ENCODE measurements around the gene STH. TPM values are rescaled to one million over a fixed set of nuclear protein-coding genes. Genes with fewer than 3 reads are reported as not detected.

The STH gene
- total and polyA plus RNA-seq, 9 of the 15 experiments (the other 6 are each of a cell fraction or from before 2014, with no cell fraction given), result not detected

- in situ Hi-C loops (cut with MboI), result no loop called here
- Histone ChIP-seq H3K27me3 (ENCODE audit: control insufficient read depth in 2 of 2, insufficient read depth in 2 of 2, low read length in 2 of 2) (peaks cover 6 to 33% of the 10 kb centered on the region in 2 experiments), H3K4me2 (ENCODE audit: insufficient read depth, low read length) (no peak overlapping the region), H2AFZ (ENCODE audit: low read depth, low read length) (0 out of 2 replicates have a peak overlapping the region, but pooled peaks have one; percentile 8), H3K9ac (ENCODE audit: insufficient read depth in 1 of 2, low read depth in 2 of 2, low read length in 2 of 2) (no peak overlapping the region), H3K27ac (ENCODE audit: extremely low read depth, low read depth, low read length) (no peak overlapping the region), H4K20me1 (replicated peaks; ENCODE audit: control insufficient read depth, insufficient read depth, low read length) (no peaks in the 10 kb centered on the region), H3K4me1 (replicated peaks in 1 of 2; ENCODE audit: control insufficient read depth in 2 of 2, insufficient read depth in 2 of 2, low read length in 2 of 2) (peaks cover 3 to 8% of the 10 kb centered on the region in 2 experiments; a peak in 2 of 5 replicates), H3K4me3 (no peak overlapping the region), H3K79me2 (ENCODE audit: control insufficient read depth, insufficient read depth, low read length) (no peaks in the 10 kb centered on the region), H3K36me3 (ENCODE audit: control insufficient read depth, insufficient read depth, low read length) (no peaks in the 10 kb centered on the region), H3K9me3 (replicated peaks; ENCODE audit: control insufficient read depth, insufficient read depth, low read depth, low read length) (no peaks in the 10 kb centered on the region), H3K9me1 (ENCODE audit: control insufficient read depth, insufficient read depth, low read length) (no peaks in the 10 kb centered on the region)
- no peak for ATAC-seq
- no peak for DNase-seq (ENCODE audit: extremely low read depth in 1 of 4, low spot score in 3 of 4)
- no peak for FAIRE-seq
- ChIA-PET CTCF (ENCODE audit: low intra/inter-chr PET ratio) (no interaction called here), POLR2A (interaction anchor here (0.6 to 1.5 kb wide), 4 partner anchors 13 to 82 kb away, joined by 3 to 5 read pairs (median 4); no protein-coding TSS in a partner anchor)
- TF ChIP-seq ATF3 (IDR thresholded peaks at IDR 0.05) (0 out of 2 replicates have a peak, but pooled peaks have one; percentile 22), ATF3 (CRISPR knock-in tag; conservative IDR thresholded peaks at IDR 0.05) (no peak), ZNF740 (CRISPR knock-in tag; IDR thresholded peaks at IDR 0.05) (no peak), ZNF740 (tag; IDR thresholded peaks at IDR 0.05) (no peak), ZNF639 (CRISPR knock-in tag; conservative IDR thresholded peaks at IDR 0.05 in 1 of 2, IDR thresholded peaks at IDR 0.05 in 1 of 2) (no peak), ILK (tag; IDR thresholded peaks at IDR 0.05; ENCODE audit: borderline replicate concordance, low read depth) (no peak)
- no TSS peak for BruUV-seq (replicated peaks)
- 33% methylated on average over 9 of the region's 11 CpGs for WGBS (ENCODE audit: insufficient coverage, low coverage, missing lambda C conversion rate)
- intact Hi-C loops (cut with micrococcal nuclease), result no loop called here
Measured at GRCh38 chr17:45954914-45955313, 44.1 kb upstream of the STH start.

Data from K562 (cell line).